Bronchial epithelial cell (primary cell): ENCODE measurements around the gene RPL27A. TPM values are rescaled to one million over a fixed set of nuclear protein-coding genes. Genes with fewer than 3 reads are reported as not detected.

Experiments used
- DNase-seq: peaks from one replicate; pipeline ENCODE4 v3.0.0-alpha.2; 2010; ENCODE audit warnings: low read depth
- FAIRE-seq: peaks from 2 replicates; lab custom pipeline; 2011; peaks lifted over from hg19 to GRCh38; lab: Jason Lieb, UNC
- H3K27me3 ChIP-seq: 2 replicates; pipeline ENCODE4 v1.5.1; 2011; ENCODE audit warnings: low read length; ENCODE audit not compliant: control insufficient read depth, insufficient read depth
- H3K36me3 ChIP-seq: 2 replicates; pipeline ENCODE4 v1.5.1; 2011; ENCODE audit warnings: low read length; ENCODE audit not compliant: control insufficient read depth, insufficient read depth
- H3K4me3 ChIP-seq: 2 replicates; pipeline ENCODE4 v1.5.1; 2011; ENCODE audit warnings: mild to moderate bottlenecking, low read depth, low read length, control low read depth
- total RNA-seq: library from RNA; depleted of rRNA; stranded (reverse); fragments of >200 nt; gene quantifications from 2 replicates; pipeline ENCODE4 v1.2.1, GENCODE V29; 2014
- TF ChIP-seq, protein P1 (sequence below): IDR thresholded peaks from 2 replicates; pipeline ENCODE4 v1.5.1; 2011; ENCODE audit warnings: mild to moderate bottlenecking, moderate library complexity, low read length, control low read depth, inconsistent platforms; ENCODE audit not compliant: insufficient read depth, severe bottlenecking

RPL27A gene
- total RNA-seq, 1 donor from 2014 or later = 1,407 TPM

DNA sequence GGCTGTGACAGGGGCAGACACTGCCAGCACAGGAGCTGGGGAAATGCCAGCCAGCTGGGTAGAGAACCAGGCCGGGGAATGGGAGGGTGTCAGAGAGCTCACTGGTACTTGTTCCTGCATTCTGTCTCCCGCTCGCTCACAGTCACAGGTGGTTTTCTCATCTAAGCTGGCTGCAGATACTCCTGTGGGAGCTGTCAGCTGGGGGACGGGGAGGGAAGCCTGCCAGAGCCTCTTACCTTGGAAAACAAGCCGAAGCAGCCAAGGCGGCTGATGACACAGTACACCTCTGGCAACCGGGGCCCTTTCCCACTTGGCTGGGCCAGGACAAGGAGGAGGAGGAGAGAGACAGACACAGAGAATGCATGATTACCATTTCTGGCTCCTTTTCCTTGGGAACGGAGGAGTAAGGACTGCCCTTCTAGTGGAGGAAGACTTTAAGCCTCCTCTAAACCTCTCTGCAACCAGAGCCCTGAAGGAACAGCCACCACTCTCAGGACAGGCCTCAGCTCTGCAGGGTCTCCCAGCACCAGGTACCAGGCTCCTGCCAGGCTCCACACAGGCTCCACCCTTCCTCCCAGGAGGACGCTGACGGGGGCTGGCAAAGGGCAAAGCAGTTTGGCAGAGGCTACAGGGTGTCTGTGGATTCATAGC is 25.1 kb downstream of the RPL27A start:
- no peak for FAIRE-seq
- Histone ChIP-seq H3K27me3 (no peaks in the 10 kb centered on the region), H3K4me3 (no peak overlapping the region), H3K36me3 (peaks cover 26% of the 10 kb centered on the region)
- no peak for DNase-seq
- TF ChIP-seq, protein P1, sequence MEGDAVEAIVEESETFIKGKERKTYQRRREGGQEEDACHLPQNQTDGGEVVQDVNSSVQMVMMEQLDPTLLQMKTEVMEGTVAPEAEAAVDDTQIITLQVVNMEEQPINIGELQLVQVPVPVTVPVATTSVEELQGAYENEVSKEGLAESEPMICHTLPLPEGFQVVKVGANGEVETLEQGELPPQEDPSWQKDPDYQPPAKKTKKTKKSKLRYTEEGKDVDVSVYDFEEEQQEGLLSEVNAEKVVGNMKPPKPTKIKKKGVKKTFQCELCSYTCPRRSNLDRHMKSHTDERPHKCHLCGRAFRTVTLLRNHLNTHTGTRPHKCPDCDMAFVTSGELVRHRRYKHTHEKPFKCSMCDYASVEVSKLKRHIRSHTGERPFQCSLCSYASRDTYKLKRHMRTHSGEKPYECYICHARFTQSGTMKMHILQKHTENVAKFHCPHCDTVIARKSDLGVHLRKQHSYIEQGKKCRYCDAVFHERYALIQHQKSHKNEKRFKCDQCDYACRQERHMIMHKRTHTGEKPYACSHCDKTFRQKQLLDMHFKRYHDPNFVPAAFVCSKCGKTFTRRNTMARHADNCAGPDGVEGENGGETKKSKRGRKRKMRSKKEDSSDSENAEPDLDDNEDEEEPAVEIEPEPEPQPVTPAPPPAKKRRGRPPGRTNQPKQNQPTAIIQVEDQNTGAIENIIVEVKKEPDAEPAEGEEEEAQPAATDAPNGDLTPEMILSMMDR = no peak

DNA sequence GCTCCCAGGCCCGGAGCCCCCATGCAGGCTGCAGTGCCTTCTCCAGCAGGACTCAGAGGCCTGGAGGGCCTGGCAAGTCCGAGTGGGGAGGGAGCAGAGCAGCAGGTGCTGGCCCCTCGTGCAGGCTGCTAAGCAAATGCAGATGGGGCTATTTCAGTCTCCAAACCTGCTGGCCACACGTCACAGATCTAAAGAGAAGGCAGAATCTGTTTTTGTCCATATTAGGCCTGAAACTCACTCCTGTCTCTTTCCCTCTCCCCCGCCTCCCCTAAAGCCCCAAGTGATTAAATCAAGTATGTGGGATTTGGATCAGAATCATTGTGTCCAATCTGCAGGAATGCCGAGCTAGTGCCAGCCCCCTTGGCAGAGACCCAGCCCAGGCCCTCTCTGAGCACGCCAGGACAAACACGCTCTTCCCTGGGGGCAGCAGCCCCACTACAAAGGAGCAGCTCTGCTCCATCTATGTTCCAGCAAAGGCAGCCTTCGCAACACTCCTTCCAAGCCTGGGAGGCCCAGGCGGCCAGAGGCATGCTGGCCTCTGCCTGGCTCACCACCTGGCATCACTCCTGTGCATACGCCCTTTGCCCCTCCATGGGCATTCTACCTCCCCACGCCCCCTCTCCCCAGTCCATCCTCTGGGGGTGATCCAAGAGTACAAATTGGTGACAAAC is 26.5 kb downstream of the RPL27A start:
- no peak for DNase-seq
- no peak overlapping the region for H3K4me3 ChIP-seq
- TF ChIP-seq, protein P1 = no peak
- H3K27me3 ChIP-seq = no peaks in the 10 kb centered on the region
- H3K36me3 ChIP-seq = peaks cover 28% of the 10 kb centered on the region
- FAIRE-seq = no peak

DNA sequence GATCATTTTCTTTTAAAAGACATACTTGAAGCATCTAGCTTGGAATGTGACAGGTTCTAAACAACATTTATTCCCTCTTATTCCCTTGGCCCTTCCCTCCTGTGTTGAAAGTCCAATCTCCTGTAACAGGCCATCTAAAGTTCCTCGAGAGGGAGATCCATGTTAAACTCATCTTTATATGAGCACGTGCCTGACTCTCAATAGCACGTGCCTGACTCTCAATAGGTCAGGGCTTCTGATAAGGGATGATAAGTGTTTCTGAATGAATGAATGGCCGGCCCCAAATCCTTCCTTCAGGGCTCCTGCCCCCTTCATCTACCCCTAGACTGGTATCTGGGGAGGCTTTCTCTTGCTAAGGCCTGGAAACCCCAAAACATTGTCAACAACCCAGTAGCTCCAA is 27.2 kb downstream of the RPL27A start:
- H3K36me3 ChIP-seq = peaks cover 28% of the 10 kb centered on the region
- no peak for FAIRE-seq

DNA sequence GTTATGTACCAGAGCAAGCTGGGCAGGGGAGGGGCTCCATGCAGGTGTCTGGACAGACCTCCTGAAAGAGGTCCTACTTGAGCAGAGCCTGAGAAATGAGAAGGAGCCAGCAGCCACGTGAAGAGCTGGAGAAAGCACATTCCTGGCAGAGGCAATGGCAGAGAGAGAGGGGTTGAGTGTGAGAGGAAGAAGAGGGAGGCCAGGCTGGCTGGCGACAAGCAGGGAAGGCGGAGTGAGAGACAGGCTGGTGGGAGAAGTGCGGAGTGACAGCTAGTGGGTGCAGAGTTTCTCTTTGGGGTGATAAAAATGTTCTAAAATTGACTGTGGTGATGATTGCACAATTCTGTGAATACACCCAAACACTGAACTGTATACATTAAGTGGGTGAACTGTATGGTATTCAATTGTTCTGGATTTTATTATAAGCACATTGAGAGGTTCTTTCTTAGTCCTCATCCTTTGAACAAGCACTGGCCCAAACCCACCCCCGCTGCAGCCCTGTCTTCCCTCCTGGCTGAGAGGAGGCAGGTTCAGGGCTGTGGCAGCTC is 29.4 kb downstream of the RPL27A start:
- peaks cover 28% of the 10 kb centered on the region for H3K36me3 ChIP-seq
- FAIRE-seq = no peak
- TF ChIP-seq, protein P1 = no peak
- H3K27me3 ChIP-seq = no peaks in the 10 kb centered on the region
- no peak for DNase-seq
- H3K4me3 ChIP-seq = no peak overlapping the region

More for the DNA sequence above, 27.2 kb downstream of the RPL27A start:
- no peak for DNase-seq
- no peak overlapping the region for H3K4me3 ChIP-seq
- H3K27me3 ChIP-seq = no peaks in the 10 kb centered on the region
- TF ChIP-seq, protein P1 = no peak

DNA sequence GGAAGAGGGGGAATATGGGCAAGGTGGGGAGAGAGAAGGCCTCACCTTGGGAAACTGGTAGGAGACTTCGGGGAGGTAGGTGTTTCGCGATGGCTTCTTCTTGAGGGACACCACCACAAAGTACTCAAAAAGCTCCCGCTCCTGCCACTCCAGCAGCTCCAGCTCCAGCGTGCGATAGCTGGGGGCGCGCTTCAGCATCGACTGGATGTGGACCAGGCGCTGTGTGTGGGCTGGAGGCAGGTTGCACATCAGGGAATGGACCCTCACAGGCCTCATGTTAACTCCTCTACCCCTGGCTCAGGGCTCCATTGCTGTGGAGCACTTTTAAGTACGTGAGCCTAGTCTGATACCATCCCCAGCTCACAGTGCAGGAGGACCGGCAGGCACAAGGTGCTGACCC is 29.9 kb downstream of the RPL27A start:
- FAIRE-seq = no peak
- H3K27me3 ChIP-seq = no peaks in the 10 kb centered on the region
- H3K4me3 ChIP-seq = no peak overlapping the region
- H3K36me3 ChIP-seq = peaks cover 26% of the 10 kb centered on the region
- TF ChIP-seq, protein P1 = no peak
- DNase-seq = no peak
